Measurements from ENCODE around the gene ZNF827.

ZNF827 gene

GRCh38 chr4:145938618-145939440 is at the start of gene ZNF827:
ZNF827 (minus strand) TSS chr4:145938823; CDS start chr4:145938407, 416 bp downstream.
- peak; percentile 50 for DNase-seq (ENCODE audit: low read depth)

- no peak for DNase-seq (ENCODE audit: low read depth)
Observed at GRCh38 chr4:145984563-145984962, 45.9 kb upstream of the ZNF827 start.

GRCh38 chr4:145982791-145983190 is 44.2 kb upstream of the ZNF827 start:
- DNase-seq (ENCODE audit: low read depth), result no peak

- DNase-seq (ENCODE audit: low read depth), result no peak
Observed at GRCh38 chr4:145979160-145979559, 40.5 kb upstream of the ZNF827 start.

GRCh38 chr4:145976680-145977079 is 38.1 kb upstream of the ZNF827 start:
- DNase-seq (ENCODE audit: low read depth), result no peak

- DNase-seq (ENCODE audit: low read depth), result no peak
Observed at GRCh38 chr4:145960012-145960411, 21.4 kb upstream of the ZNF827 start.

- no peak for DNase-seq (ENCODE audit: low read depth)
Observed at GRCh38 chr4:145957302-145957701, 18.7 kb upstream of the ZNF827 start.

GRCh38 chr4:145956288-145956890 is 17.8 kb upstream of the ZNF827 start:
- no peak for DNase-seq (ENCODE audit: low read depth)

- no peak for DNase-seq (ENCODE audit: low read depth)
Observed at GRCh38 chr4:145954924-145955339, 16.3 kb upstream of the ZNF827 start.

- DNase-seq (ENCODE audit: low read depth), result no peak
Observed at GRCh38 chr4:145951931-145952330, 13.3 kb upstream of the ZNF827 start.

- DNase-seq (ENCODE audit: low read depth), result no peak
Observed at GRCh38 chr4:145945431-145946155, 7.0 kb upstream of the ZNF827 start.

- DNase-seq (ENCODE audit: low read depth), result no peak
Observed at GRCh38 chr4:145944886-145945285, 6.3 kb upstream of the ZNF827 start.

GRCh38 chr4:145939856-145940255 is 1.2 kb upstream of the ZNF827 start:
- no peak for DNase-seq (ENCODE audit: low read depth)

GRCh38 chr4:145939441-145939750 is 773 bp upstream of the ZNF827 start:
- no peak for DNase-seq (ENCODE audit: low read depth)

GRCh38 chr4:145937971-145938611 is 532 bp downstream of the ZNF827 start:
- DNase-seq (ENCODE audit: low read depth), result no peak

GRCh38 chr4:145936997-145937901 is 1.4 kb downstream of the ZNF827 start:
- DNase-seq (ENCODE audit: low read depth), result no peak

- DNase-seq (ENCODE audit: low read depth), result no peak
Observed at GRCh38 chr4:145936142-145936996, 2.3 kb downstream of the ZNF827 start.

- DNase-seq (ENCODE audit: low read depth), result no peak
Observed at GRCh38 chr4:145935253-145936141, 3.1 kb downstream of the ZNF827 start.

GRCh38 chr4:145934434-145935047 is 4.1 kb downstream of the ZNF827 start:
- DNase-seq (ENCODE audit: low read depth), result no peak
